Measurements from ENCODE around the gene RABGAP1.

- no peak for TF ChIP-seq CTCF (IDR thresholded peaks at IDR 0.05; ENCODE audit: insufficient read depth, low read length)
- TF ChIP-seq POLR2AphosphoS5 (IDR thresholded peaks at IDR 0.05; ENCODE audit: low read depth): no peak
- no peak for TF ChIP-seq REST (IDR thresholded peaks at IDR 0.05; ENCODE audit: insufficient replicate concordance, low read depth)
- TF ChIP-seq SPI1 (IDR thresholded peaks at IDR 0.05; ENCODE audit: borderline replicate concordance, low read depth): no peak
Measured at GRCh38 chr9:123041489-123041888, 100.7 kb downstream of the RABGAP1 start.

All from HL-60 (cell line).